GM21825 (cell line): ENCODE results near the gene FAM204A.

ENCODE experiments used
- ATAC-seq: cut with Tn5 transposase; IDR thresholded peaks from one replicate; pipeline ENCODE4 v1.9.1; 2021; ENCODE audit warnings: mild to moderate bottlenecking, moderate library complexity; ENCODE audit not compliant: unreplicated experiment

FAM204A gene

DNA sequence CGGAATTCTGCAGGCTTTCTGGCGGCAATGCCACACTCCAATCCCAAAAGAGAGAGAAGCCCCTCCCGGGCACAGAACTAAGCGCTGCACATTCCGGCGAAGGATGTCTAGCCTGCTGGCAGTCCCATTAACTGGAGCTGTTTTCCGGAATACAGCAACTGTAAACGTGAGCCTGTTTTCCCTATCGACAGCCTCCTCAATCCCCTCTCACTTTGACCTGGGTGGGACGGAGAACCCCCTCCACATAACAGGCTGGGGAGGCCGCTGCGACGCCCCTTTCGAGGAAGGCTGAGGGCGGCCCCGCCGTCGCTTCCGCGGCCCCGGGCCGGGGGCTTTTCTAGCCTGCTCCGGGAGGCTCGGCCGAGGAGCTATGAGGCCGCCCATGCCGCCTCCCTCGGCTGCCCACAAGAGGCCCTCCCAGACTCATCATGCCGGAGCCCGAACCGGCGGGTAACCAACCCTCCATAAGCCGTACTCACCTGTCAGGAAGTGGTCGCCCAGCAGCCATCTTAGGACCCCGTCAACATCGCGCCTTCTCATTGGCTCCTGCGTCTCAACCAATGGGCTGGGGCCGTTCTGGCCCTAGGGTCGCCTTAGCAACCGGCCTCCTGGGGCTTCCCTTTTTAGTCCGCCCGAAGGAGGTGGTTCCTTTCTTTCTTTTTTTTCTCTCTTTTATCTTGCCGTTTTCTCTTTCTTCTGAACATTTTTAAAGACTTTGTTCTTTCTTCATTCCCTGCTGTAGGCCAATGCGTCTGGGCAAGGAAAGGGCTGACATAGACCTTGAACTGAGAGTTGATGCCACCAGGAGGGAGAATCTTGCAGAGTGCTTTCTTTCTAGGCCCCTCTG, at the start of gene FAM204A:
TSS of gene FAM204A (minus strand) at position 534 of the 847 bp plus-strand sequence. CDS start 5,909 bp downstream, outside the sequence.
- peak; percentile 100 for ATAC-seq

DNA sequence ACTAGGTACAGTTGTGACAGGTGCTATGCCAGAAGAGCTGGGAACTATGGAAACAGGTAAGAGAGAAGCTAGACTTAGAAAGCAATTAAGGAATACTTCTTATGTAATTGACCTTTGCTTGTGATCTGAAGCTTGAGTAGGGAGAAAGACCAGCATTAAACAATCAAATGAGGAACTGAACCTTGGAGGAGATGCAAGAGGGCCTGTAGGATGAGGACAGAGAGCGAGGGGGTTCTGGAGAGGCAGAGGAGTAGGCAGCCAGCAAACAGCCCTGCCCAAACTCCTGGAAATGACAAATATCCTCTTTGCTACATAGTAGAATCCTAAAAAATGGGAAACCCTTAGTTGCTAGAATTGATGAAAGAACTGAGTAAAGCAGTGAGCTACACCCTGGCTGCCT, 41.6 kb upstream of the FAM204A start:
- ATAC-seq = no peak

DNA sequence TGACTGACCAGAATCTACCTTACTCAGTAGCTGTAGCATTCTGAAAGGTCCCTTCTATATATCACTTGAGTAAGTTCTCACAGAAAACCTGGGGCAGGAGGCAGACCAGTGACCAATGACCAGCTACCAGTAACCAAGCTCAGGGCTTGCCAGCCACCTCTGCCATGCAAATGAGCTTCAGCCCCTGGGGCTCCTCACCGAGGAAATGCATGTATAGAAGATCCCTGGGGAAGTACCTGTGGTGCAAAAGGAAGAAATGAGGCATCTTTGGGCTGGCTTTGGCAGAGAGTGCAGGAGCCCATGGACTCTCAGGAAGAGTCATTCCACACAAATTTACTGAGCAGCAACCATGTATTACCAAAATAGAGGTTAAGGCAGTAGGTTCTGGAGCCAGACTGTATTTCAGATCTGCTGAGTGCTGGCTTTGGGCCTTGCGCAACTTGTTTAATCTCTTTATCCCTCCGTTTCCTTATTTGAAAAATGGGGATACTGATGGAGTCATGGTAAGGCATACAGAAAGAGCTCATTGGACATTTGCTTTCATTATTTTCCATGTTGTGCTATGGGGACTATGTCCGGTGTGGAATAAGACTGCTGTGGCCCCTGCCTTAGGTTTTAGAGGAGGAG, 41.1 kb upstream of the FAM204A start:
- ATAC-seq = no peak

DNA sequence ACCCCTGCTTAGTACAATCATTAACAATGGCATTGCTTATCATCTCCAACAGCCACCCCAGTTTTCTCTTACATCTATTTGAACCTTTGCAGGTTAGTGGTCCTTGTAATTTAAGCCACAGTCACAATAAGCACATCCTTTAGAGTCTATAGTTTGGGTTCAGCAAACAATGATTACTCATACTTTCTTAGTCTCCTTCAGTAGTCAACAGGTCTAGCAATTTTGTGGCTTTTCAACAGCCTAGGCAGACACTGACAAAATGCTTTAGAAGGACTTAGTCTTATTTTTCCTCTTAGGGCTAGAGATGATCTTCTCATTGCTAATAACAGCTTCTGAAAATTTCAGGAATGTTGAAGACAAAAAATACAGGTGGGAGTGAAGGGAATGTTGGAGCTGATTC, 32.3 kb upstream of the FAM204A start:
- ATAC-seq = no peak

DNA sequence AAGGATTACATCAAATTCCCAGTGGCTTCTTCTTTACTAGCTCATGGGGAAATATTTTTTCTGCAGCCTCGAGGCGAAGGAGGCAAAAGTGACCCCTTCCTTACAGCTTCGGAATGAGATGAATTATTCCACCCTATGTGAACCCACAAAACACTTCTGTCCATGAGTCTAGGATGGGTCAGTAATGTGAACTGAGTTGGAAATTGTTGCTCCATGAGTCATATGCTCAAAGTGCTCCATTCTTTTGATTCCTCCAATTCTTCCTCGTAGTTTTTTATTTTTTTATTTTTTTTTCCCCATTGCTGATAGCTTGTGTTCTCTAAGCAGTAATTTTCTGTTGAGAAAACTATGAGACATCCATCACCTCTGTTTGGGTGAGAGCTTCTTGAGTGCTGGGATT, 31.7 kb upstream of the FAM204A start:
- ATAC-seq = no peak

DNA sequence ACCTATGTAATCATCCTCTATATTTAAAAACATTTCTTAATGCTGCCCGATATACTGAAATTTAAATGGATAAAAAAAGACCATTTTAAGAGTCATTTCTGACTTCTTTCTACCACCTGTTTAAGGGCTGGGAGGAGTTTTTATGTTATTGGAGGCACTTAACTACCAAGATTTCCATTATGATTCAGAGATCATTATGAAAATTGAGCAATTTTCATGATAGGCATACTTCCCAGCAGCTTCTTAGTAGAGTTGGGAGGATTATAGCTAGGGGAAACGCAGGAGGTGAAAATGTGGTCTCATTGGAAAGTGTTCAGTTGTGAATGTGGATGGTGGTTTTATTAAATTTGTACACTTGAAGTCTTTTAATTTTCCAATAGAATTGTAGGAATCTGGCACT, 28.4 kb upstream of the FAM204A start:
- ATAC-seq = no peak

DNA sequence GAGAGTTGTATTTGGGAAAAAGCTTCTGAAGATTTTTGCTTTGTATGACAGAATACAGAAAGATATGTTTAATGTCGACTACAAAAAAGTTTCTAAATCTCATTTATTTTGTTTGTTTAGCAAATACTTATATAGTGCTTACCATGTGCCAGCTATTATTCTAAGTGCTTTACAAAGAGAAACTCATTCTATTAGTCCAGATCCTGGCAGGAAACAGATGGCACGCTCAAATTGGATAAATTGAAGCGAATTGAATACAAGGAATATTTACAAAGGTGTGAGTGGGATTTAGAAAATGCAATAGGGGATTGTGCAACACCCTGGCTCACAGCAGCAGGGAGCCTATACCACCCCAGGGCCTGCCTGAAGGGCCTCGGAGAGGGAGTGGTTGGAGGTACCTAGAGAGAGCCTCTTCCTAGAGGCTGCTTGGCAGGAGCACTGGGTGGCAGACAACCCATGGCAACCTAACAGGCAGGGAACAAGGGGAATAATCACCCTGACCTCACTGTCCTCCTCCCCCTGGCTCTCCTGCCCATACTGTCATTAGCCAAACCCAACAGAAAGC, 27.6 kb upstream of the FAM204A start:
- ATAC-seq = no peak

DNA sequence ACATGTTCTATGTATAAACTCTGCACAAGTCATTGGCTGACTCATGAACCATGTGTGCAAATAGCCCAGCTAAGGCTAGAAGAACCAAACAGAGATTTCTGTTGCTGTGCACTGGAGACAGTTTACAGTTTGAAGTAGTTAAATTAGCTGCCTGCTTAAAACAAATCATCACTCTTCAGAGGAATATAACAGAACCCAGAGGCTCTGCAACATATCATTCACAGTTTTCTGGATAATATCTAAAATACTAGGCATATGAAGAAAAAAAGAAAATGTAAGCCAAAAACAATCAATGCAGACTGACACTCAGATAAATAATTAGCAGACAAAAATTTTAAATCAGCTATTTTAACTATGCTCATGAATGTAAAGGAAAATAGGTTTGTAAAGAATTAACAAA, 23.6 kb upstream of the FAM204A start:
- ATAC-seq = no peak

DNA sequence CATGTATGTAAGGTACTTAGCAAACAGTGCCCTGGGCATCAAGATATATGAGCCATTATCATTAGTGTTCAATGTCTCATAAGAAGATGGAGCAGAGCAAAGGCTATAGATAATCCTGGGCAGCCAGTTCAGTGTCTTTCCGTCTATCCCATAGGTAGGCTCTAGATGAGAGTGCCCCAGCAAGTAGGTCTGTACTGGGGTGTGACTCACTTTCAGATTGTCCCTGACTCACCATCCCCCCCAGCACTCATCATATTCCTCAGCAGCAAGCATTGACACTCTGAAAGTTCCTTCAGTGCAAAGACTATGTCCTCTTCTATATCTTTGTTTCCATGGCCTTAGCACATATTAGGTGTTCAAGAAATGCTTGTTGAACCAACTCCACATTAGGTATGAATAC, 20.0 kb upstream of the FAM204A start:
- ATAC-seq = no peak

DNA sequence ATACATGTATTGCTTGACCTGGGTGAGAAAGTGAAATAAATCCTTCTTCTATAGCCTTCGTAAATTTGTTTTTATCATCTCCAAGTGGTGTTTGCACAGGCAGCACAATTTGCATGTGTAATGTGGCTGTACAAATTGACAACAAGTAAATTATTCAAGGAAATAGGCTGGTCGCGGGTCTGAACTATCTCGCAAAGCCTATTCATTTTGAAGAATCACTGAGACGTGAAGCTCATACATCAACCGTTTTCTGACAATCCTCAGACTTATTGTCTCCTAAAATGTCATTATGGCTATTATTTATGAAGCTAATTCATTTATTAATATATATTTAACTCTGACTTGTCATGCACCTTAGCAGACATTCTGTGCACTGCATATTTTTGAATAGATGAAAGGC, 16.2 kb upstream of the FAM204A start:
- ATAC-seq = no peak

DNA sequence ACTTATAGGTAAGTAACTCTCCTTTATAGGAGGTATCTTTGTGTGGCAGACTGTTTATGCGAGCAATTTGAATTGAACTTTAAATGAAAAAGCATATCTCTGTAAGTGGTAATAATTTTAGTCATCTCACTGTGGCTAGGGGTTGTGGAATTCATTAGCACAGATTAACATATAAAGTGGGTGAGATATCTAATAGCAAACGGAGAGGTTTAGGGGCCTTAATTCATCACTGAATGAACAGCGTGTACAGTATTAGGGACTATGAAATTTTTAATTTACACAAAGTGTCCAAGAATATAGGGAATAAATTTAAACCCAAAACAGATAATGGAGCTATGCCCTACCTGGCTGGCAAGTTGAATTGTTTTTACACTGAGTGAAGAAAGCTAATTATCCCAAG, 15.7 kb upstream of the FAM204A start:
- no peak for ATAC-seq

DNA sequence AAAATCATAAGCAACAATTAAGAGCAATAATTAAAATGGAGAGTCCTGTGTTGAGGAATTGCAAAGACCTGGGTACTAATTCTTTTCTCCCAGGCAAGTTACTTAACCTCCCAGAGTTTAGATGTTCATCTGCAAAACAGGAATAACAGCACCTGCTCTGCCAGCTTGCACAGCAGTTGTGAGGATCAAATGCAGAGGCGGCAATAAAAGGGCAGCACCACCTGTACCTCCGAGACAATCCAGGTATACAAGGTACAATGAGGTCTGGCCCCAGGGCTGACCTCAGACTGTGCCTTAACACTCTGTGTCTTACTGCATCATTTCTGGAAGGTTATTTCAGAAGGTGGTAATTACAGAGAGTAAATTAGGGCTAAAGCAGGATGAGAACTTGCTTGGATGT, 14.5 kb upstream of the FAM204A start:
- ATAC-seq = no peak

DNA sequence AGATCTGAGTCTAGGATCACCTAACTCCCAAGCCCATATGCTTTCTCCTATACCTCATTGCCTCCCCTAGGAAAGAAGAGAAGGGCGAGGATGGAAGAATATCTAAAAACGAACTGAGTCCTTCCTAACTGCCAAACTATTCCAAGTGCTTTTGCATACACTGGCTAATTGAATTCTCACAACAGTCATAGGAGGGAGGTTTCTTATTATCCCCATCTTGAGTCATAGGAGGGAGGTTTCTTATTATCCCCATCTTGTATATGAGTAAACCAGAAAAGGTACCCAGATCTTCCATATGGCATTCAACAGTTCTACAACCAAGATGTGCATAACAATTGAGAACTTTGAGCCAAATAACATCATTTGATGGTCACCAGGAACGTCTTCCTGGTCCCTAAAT, 13.1 kb upstream of the FAM204A start:
- ATAC-seq = no peak

DNA sequence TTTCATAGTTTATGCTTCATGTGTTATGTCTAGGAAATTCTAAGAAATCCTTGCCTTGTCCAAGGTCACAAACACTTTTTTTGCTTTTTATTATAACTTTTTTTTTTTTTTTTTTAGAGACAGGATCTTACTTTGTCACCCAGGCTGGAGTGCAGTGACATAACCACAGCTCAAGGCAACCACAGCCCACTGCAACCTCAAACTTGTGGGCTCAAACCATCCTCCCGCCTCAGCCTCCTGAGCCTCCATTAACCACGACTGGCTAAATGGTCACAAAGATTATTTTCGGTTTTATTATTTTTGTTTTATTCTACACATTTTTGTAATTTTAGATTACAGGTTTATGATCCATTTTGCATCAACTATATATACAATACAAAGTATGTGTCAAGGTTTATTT, 7.1 kb upstream of the FAM204A start:
- ATAC-seq = no peak

DNA sequence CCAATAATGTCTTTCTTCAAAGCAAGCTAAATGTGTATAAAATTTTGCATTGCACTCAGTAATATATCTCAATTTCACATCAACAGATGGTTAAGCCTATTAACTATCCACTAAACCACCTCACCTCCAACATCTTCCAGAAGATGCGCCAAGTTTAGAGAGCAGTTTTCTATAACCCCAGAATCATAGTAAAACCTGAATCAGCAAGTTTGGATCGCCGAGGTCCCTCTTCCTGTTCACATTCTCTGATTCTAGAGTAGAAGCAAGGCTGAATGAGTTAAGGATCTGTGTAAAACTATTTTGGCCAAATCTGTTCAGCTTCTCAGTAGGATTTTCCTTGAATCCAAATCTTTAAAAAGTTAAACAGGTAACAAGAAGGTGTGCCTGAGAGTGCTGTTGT, 1.4 kb upstream of the FAM204A start:
- ATAC-seq = no peak

DNA sequence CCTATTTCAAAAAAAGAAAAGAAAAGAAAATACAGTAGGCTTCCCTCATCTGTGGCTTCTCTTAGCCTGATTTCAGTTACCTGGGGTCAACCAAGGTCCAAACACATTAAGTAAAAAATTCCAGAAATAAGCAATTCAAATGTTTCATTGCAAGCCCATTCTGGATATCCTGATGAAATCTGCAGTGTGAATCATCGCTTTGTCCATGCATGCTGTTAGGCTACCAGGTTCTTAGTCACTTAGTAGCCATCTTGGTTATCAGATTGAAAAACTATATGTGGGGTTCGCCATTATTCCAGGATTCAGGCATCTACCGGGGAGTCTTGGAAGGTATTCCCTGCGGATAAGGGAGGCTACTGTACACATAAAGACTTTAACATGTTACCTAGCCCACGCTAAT, 991 bp upstream of the FAM204A start:
- no peak for ATAC-seq

DNA sequence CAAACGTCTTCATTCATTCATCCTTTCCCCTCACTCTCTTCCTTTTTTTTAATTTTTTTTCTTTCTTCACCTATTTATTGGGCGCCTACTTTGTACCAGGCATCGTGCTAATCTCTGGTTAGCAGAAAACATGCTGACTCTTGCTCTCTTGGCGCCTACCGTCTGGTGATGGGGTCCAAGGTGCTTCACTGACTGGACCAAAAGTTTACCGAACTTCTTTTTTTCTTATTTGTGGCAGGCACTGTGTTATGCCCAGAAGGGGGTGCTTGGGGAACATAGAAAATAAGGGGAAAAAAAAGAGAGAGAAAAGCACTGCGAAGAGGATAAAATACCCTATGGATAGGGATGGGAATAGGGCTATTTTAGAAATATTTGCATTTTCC, 505 bp upstream of the FAM204A start:
- peak; percentile 0 for ATAC-seq

DNA sequence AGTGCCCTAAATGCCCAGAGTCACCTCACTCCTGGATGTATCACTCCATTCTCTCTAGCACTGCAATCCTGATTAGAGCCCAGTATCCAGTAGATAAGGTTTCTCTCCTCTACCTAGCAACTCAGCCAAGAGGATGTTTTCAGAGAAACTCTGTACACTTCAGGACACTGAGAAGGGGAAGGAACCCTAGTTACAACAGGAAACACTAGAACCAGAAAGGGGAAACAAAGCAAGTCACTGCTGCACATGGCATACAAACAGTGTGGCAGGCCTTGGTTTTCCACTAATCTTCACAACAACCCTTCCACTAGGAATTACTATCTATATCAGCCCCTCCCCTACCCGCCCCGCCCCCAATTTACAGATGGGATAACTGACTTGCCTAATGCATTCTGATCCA, 1.6 kb downstream of the FAM204A start:
- no peak for ATAC-seq

DNA sequence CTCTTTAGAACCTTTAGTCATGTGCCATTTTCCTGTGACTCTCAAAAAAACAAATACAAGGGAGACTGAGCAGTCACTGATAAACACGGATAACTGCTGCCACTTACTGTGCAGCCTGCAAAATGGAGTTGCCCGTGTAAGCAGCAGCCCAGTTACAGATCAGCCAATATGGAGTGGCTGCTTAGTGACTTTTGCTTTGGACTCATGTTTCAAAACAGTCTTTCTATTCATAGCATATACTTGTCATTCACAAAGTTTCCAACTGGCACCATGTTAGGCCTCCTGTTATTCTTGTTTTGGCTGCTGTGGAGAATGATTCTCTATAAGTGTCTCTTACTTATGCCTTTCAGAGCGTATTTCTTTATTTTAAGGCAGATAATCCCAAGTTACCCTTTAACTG, 3.0 kb downstream of the FAM204A start:
- ATAC-seq = no peak

DNA sequence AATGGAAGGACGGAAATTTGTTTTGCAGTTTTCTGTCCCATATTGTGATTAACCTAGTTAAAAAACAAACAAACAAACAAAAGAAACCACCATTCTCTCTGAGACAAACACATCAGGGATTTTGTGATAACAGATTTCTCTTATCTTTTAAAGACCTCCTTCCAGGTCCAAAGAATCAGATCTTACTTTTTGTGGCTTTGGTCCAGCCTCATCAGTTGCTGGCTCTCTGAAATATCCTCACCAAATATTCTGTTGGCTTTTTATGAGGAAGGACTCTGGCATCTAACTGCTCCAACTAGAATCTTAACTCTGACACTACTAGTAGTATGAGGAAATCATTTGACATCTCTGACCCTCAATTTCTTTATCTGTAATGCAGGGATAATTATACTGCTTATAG, 4.8 kb downstream of the FAM204A start:
- no peak for ATAC-seq

DNA sequence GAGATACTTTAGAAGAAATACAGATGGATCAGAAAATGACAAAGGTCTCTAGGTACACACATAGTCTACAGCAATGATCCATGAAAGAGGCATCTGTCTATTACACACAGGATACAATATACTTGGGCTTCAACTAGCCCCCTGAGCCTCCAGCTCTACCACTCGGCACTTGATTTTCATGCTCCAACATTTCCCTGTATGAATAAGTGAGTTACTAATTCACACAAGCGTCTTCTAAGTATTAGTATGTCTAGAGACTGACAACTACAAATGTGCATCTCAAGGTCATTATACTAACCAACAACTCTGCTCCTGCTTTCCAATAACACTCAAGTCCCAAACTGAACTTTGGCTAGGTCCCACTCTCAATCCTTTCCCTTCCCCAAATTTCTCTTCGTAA, 8.3 kb downstream of the FAM204A start:
- no peak for ATAC-seq

DNA sequence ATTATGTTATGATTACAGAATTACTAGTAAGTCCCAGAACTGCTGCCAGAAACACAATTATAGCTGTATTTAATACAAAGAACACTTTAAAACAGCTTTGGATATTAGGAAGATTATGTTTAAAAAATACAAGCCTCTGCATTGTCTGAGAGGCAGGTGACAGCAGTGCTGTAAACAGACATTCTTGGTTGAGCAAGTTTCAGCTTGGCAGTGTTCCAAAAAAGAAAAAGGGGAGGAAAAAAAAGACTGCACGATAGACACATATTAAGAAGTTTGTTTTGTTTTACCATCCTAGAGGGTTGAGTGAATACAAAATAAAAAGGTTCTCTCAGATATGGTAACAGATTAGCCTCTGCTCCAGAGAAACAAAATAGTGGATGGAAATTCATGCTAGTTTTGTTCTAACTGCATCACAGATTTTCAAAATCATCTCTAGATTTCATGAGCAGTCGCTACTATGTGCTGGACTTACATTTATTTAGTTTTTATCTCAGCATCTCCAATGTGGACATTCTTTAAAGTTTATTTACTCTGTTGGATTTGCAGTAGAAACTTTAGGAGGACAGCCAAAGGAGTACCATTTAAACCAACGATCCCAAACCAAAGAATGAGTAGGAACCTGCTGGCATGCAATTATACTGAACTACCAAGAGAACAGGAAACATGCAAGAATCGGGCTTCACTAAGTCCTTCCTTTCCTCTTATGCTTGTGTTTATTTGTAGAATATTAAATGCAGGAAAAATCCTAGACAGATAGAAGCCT, 9.0 kb downstream of the FAM204A start:
- ATAC-seq = no peak
